Panc1 (cell line): ENCODE data around the gene LRRFIP1. TPM values are rescaled to one million over a fixed set of nuclear protein-coding genes. Genes with fewer than 3 reads are reported as not detected.

Experiments used
- ATAC-seq: fragments of 200-7000 bp; cut with Tn5 transposase; 2 replicates; pipeline ENCODE4 v1.9.1; 2020; ENCODE audit warnings: mild to moderate bottlenecking, moderate library complexity
- BruUV-seq: library from RNA; stranded (reverse); fragments of 400-500 nt; replicated peaks from 2 replicates; lab custom pipeline; 2021; lab: Mats Ljungman, UMichigan
- CTCF ChIA-PET: fragments of 300-600 bp; sonication (Branson Sonifier 250); formaldehyde crosslinking; loops from one replicate; lab custom pipeline; 2022; ENCODE audit warnings: antibody characterized with exemption; lab: Charles Lee
- POLR2A ChIA-PET: fragments of 300-600 bp; sonication (Branson Sonifier 250); formaldehyde crosslinking; loops from one replicate; lab custom pipeline; 2022; ENCODE audit warnings: antibody characterized with exemption; lab: Charles Lee
- DNase-seq: peaks from one replicate; pipeline ENCODE4 v3.0.0-alpha.2; 2010; ENCODE audit warnings: low read depth, low spot score
- H3K27ac ChIP-seq: 2 replicates; pipeline ENCODE4 v1.5.1; 2011; ENCODE audit warnings: mild to moderate bottlenecking, low read length, inconsistent platforms
- H3K27me3 ChIP-seq: fragments of 200-500 bp; sonication (Bioruptor generic); 2 replicates; pipeline ENCODE4 v1.6.0; 2014; ENCODE audit warnings: low read length, inconsistent platforms; ENCODE audit not compliant: control insufficient read depth, insufficient read depth
- H3K36me3 ChIP-seq: fragments of 200-500 bp; sonication (Bioruptor generic); 2 replicates; pipeline ENCODE4 v1.5.1; 2014; ENCODE audit warnings: inconsistent platforms, mild to moderate bottlenecking, low read length, moderate library complexity; ENCODE audit not compliant: control insufficient read depth, insufficient read depth
- H3K4me1 ChIP-seq: 2 replicates; pipeline ENCODE4 v1.5.1; 2011; ENCODE audit warnings: inconsistent platforms, mild to moderate bottlenecking, low read length, moderate library complexity; ENCODE audit not compliant: control insufficient read depth, insufficient read depth
- H3K4me3 ChIP-seq, 2 experiments: 2 replicates each; pipeline ENCODE4 v1.5.1; 2011 to 2012; ENCODE audit warnings: low read depth in 2 of 2, low read length in 2 of 2, mild to moderate bottlenecking in 2 of 2, inconsistent platforms in 1 of 2, moderate library complexity in 1 of 2
- H3K9me3 ChIP-seq: fragments of 200-500 bp; sonication (Bioruptor generic); 2 replicates; pipeline ENCODE4 v1.5.1; 2014; ENCODE audit warnings: low read depth, mild to moderate bottlenecking, inconsistent platforms, low read length, moderate library complexity; ENCODE audit not compliant: control insufficient read depth, insufficient read depth
- POLR2AphosphoS5 ChIP-seq: IDR thresholded peaks from 2 replicates; pipeline ENCODE4 v1.6.1; 2012; ENCODE audit warnings: mild to moderate bottlenecking, low read depth, low read length, moderate library complexity
- SIN3A ChIP-seq: IDR thresholded peaks from 2 replicates; pipeline ENCODE4 v1.6.1; 2012; ENCODE audit warnings: low read depth, mild to moderate bottlenecking, low read length, moderate library complexity, borderline replicate concordance; ENCODE audit not compliant: insufficient read depth
- TCF7L2 ChIP-seq: IDR thresholded peaks from 2 replicates; pipeline ENCODE4 v1.6.1; 2011; ENCODE audit warnings: mild to moderate bottlenecking, low read depth, low read length, inconsistent platforms
- in situ Hi-C: cut with HindIII; loops from 2 replicates; pipeline ENCODE4 v1.10.0; 2016; ENCODE audit warnings: low sequenced_read_pairs, low pct_unique_long_range_greater_than_20kb
- intact Hi-C: fragments of 100-400 bp; cut with micrococcal nuclease; formaldehyde crosslinking; loops from one replicate; pipeline ENCODE4 v1.10.0; 2022; ENCODE audit not compliant: unreplicated experiment
- total RNA-seq: library from RNA; stranded (reverse); gene quantifications from one replicate; pipeline ENCODE4 v1.2.1, GENCODE V29; 2021; ENCODE audit not compliant: unreplicated experiment
- TF ChIP-seq, protein P1 (sequence below): fragments of 450-650 bp; IDR thresholded peaks from 2 replicates; pipeline ENCODE4 v1.5.1; 2017; ENCODE audit warnings: mild to moderate bottlenecking
- TF ChIP-seq, protein P2 (sequence below), 2 experiments: IDR thresholded peaks; 2 replicates each; pipeline ENCODE4 v1.6.1; 2011 to 2012; ENCODE audit warnings: low read depth in 2 of 2, control low read depth in 1 of 2, low read length in 1 of 2, mild to moderate bottlenecking in 1 of 2, moderate library complexity in 1 of 2; ENCODE audit not compliant: insufficient read depth in 1 of 2

LRRFIP1 gene
- total RNA-seq, 1 experiment from 2014 or later = 121 TPM

DNA sequence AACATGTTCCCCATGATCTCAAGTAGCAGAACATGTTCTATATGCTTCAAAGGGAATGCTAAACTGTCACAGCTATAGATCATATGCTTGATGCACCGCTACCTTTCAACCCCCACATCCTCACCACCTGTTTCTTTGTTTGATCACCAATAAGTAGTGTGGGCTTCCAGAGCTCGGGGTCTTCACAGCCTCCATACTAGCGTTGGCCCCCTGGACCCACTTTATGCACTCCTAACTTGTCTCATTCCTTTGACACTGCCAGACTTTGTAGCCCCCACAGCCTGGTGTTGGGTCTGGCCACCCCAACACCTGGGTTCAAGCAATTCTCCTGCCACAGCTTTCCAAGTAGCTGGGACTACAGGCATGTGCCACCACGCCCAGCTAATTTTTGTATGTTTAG is 159.5 kb downstream of the LRRFIP1 start:
- Histone ChIP-seq H3K27ac (no peak overlapping the region), H3K4me3 (no peak overlapping the region), H3K4me1 (no peaks in the 10 kb centered on the region; the same call in 1 of the 2 replicates), H3K27me3 (no peaks in the 10 kb centered on the region), H3K9me3 (peaks cover 12% of the 10 kb centered on the region), H3K36me3 (no peaks in the 10 kb centered on the region; the same call in 1 of the 2 replicates)
- TF ChIP-seq SIN3A (no peak), TCF7L2 (no peak), POLR2AphosphoS5 (no peak)
- TF ChIP-seq, protein P1, sequence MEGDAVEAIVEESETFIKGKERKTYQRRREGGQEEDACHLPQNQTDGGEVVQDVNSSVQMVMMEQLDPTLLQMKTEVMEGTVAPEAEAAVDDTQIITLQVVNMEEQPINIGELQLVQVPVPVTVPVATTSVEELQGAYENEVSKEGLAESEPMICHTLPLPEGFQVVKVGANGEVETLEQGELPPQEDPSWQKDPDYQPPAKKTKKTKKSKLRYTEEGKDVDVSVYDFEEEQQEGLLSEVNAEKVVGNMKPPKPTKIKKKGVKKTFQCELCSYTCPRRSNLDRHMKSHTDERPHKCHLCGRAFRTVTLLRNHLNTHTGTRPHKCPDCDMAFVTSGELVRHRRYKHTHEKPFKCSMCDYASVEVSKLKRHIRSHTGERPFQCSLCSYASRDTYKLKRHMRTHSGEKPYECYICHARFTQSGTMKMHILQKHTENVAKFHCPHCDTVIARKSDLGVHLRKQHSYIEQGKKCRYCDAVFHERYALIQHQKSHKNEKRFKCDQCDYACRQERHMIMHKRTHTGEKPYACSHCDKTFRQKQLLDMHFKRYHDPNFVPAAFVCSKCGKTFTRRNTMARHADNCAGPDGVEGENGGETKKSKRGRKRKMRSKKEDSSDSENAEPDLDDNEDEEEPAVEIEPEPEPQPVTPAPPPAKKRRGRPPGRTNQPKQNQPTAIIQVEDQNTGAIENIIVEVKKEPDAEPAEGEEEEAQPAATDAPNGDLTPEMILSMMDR = no peak
- TF ChIP-seq, protein P2, sequence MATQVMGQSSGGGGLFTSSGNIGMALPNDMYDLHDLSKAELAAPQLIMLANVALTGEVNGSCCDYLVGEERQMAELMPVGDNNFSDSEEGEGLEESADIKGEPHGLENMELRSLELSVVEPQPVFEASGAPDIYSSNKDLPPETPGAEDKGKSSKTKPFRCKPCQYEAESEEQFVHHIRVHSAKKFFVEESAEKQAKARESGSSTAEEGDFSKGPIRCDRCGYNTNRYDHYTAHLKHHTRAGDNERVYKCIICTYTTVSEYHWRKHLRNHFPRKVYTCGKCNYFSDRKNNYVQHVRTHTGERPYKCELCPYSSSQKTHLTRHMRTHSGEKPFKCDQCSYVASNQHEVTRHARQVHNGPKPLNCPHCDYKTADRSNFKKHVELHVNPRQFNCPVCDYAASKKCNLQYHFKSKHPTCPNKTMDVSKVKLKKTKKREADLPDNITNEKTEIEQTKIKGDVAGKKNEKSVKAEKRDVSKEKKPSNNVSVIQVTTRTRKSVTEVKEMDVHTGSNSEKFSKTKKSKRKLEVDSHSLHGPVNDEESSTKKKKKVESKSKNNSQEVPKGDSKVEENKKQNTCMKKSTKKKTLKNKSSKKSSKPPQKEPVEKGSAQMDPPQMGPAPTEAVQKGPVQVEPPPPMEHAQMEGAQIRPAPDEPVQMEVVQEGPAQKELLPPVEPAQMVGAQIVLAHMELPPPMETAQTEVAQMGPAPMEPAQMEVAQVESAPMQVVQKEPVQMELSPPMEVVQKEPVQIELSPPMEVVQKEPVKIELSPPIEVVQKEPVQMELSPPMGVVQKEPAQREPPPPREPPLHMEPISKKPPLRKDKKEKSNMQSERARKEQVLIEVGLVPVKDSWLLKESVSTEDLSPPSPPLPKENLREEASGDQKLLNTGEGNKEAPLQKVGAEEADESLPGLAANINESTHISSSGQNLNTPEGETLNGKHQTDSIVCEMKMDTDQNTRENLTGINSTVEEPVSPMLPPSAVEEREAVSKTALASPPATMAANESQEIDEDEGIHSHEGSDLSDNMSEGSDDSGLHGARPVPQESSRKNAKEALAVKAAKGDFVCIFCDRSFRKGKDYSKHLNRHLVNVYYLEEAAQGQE (IDR thresholded peaks at IDR 0.05; ENCODE audit: insufficient read depth in 1 of 2, low read depth in 2 of 2, low read length in 1 of 2) = no peak
- intact Hi-C loops = no loop called here
- in situ Hi-C loops = no loop called here
- ChIA-PET POLR2A (no interaction called here), CTCF (no interaction called here)
- BruUV-seq = no TSS peak
- DNase-seq = no peak
- no peak for ATAC-seq

DNA sequence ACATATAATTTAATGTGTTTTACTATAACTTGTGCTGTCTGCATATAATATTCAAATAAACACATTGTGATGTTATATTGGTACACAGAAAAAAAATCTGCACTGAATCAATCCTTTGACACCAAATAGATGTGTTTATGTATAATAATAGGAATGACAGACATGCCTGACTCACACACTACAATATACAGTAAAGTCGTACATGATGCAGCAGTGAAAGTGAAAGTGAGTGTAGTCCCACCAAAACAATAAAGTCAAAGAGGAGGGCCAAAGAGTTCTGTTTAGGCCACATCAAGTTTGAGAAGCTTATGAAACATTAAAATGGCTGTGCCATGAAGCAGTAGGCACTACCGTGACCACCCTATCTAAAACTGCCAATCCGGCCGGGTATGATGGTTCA is 163.0 kb downstream of the LRRFIP1 start:
- intact Hi-C loops = no loop called here
- no peak overlapping the region for H3K27ac ChIP-seq
- H3K27me3 ChIP-seq = no peaks in the 10 kb centered on the region
- H3K4me1 ChIP-seq = no peaks in the 10 kb centered on the region; the same call in 1 of the 2 replicates
- TF ChIP-seq SIN3A = no peak
- TF ChIP-seq, protein P1 = no peak
- H3K9me3 ChIP-seq = peaks cover 9% of the 10 kb centered on the region
- ATAC-seq (no peak), DNase-seq (no peak)
- H3K4me3 ChIP-seq = no peak overlapping the region
- in situ Hi-C loops = no loop called here
- CTCF ChIA-PET = no interaction called here
- no peaks in the 10 kb centered on the region for H3K36me3 ChIP-seq
- BruUV-seq = no TSS peak
- POLR2A ChIA-PET = no interaction called here
